ENCODE results near the gene ZNF260. TPM values are rescaled to one million over a fixed set of nuclear protein-coding genes. Genes with fewer than 3 reads are reported as not detected.

Gene ZNF260
- polyA plus RNA-seq, 2 of the 4 experiments (the other 2 are of a cell fraction) = 22.8 to 25.6 TPM

DNA sequence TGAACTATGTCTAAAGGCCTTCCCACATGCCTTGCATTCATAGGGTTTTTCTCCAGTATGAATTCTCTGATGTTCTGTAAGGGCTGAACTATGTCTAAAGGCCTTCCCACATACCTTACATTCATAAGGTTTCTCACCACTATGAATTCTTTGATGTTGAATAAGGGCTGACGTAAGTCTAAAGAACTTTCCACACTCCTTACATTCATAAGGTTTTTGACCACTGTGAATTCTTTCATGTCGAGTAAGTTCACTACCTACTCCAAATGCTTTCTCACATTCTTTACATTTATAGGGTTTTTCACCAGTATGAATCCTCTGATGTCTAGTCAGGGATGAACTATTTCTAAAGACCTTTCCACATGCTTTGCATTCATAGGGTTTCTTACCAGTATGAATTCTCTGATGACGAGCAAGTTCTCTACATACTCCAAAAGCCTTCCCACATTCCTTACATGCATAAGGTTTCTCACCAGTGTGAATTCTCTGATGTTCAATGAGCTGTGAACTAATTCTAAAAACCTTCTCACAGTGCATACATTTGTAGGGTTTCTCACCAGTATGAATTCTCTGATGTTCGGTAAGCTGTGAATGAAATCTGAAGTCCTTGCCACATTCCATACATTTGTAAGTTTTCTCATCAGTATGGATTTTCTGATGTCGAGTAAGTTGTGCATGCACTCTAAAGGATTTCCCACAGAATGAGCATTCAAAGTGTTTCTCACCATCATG is 19.1 kb upstream of the ZNF260 start (continued):
- TF ChIP-seq HMGXB4 (CRISPR knock-in tag; IDR thresholded peaks at IDR 0.05; ENCODE audit: borderline replicate concordance) = 0 out of 2 replicates have a peak, but pooled peaks have one; percentile 38
- TF ChIP-seq BCL3 (IDR thresholded peaks at IDR 0.05) = no peak
- no peak for TF ChIP-seq CBX8 (IDR thresholded peaks at IDR 0.05)

- TF ChIP-seq HMGXB4 (CRISPR knock-in tag; IDR thresholded peaks at IDR 0.05; ENCODE audit: borderline replicate concordance) (0 out of 2 replicates have a peak, but pooled peaks have one; percentile 48), ZFP36 (IDR thresholded peaks at IDR 0.05; ENCODE audit: borderline replicate concordance, partially characterized antibody) (peak; percentile 5), RARB (CRISPR knock-in tag; IDR thresholded peaks at IDR 0.05) (no peak)
- no peak for FAIRE-seq
- H3K4me1 ChIP-seq = no peaks in the 10 kb centered on the region
- POLR2A ChIA-PET = interaction anchor here (0.6 to 2.5 kb wide), 13 partner anchors 12 to 1250 kb away, joined by 3 to 49 read pairs (median 6); partner anchors contain the start of genes POLR2I, TBCB, ZFP14 and ZNF146
- H3K9me3 ChIP-seq = peaks cover 80% of the 10 kb centered on the region
- peak overlapping the region; percentile 62 for H3K4me3 ChIP-seq
- CTCF ChIA-PET = interaction anchor here (0.7 to 1.6 kb wide), 6 partner anchors 14 to 401 kb away, joined by 3 to 5 read pairs (median 4); no protein-coding TSS in a partner anchor
- peak in 1 of 2 experiments; percentile 52; a peak in 3 of 6 replicates for ATAC-seq
- peak overlapping the region; percentile 84 to 87 for H3K27ac ChIP-seq
- WGBS (ENCODE audit: missing lambda C conversion rate) = 31% methylated on average over 12 of the region's 12 CpGs
- peak overlapping the region; percentile 61 for H3K4me2 ChIP-seq
- DNase-seq (ENCODE audit: low read depth in 1 of 2, low spot score in 1 of 2) = peak in 1 of 2 experiments; percentile 49
These were observed 949 bp upstream of the ZNF260 start for GRCh38 chr19:36528921-36529518.

GRCh38 chr19:36527873-36528193 is 238 bp downstream of the ZNF260 start:
- Histone ChIP-seq H3K9me3 (peaks cover 80% of the 10 kb centered on the region), H3K4me1 (no peaks in the 10 kb centered on the region), H3K4me3 (peak overlapping the region; percentile 62), H3K4me2 (peak overlapping the region; percentile 61), H3K27ac (peak overlapping the region; percentile 84 to 87)
- DNase-seq (ENCODE audit: low read depth in 1 of 2, low spot score in 1 of 2) (no peak), ATAC-seq (no peak; a peak in 1 of 6 replicates), FAIRE-seq (no peak)
- 0 out of 2 replicates have a peak, but pooled peaks have one; percentile 5 for TF ChIP-seq MYC (IDR thresholded peaks at IDR 0.05; ENCODE audit: borderline replicate concordance, low read length)
- no peak for TF ChIP-seq KDM5A (IDR thresholded peaks at IDR 0.05)
- no peak for TF ChIP-seq FOXS1 (CRISPR knock-in tag; IDR thresholded peaks at IDR 0.05)
- CTCF ChIA-PET = interaction anchor here (1.4 to 1.6 kb wide), 2 partner anchors 34 to 150 kb away, joined by 3 to 4 read pairs; no protein-coding TSS in a partner anchor
- POLR2A ChIA-PET = interaction anchor here (0.9 to 2.5 kb wide), 10 partner anchors 13 to 400 kb away, joined by 3 to 49 read pairs (median 8); partner anchors contain the start of genes ZFP14, ZNF146, ZNF461 and ZNF529
- WGBS (ENCODE audit: missing lambda C conversion rate) = 4% methylated on average over 12 of the region's 13 CpGs

DNA sequence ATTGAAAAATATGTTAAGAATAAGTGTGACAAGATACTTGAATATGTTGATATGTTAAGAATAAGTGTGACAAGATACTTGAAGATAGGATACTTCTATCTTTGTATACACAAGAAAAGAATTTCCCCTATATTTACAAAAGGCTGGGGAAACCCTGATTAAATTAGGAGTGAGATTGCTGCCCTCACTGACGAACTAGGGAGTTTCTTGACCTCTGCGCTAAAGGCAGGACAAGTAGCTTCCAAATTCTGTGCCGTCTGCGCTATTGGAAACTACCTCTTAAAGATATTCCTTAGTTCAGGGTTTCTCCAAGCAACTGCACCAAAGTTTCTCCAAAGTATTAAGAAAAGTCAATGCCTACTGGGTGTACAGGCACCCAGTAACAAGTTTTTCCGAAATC is 730 bp downstream of the ZNF260 start:
- CTCF ChIA-PET = interaction anchor here (1.1 to 1.6 kb wide), 2 partner anchors 33 to 399 kb away, joined by 3 to 4 read pairs; no protein-coding TSS in a partner anchor
- Histone ChIP-seq H3K27ac (peak overlapping the region; percentile 84 to 87; a peak in 4 of 6 replicates), H3K4me1 (no peaks in the 10 kb centered on the region), H3K9me3 (peaks cover 81% of the 10 kb centered on the region), H3K4me2 (peak overlapping the region; percentile 61), H3K4me3 (peak overlapping the region; percentile 62)
- no peak for DNase-seq (ENCODE audit: low read depth in 1 of 2, low spot score in 1 of 2)
- no peak for ATAC-seq
- POLR2A ChIA-PET = interaction anchor here (1.7 to 2.5 kb wide), 5 partner anchors 38 to 399 kb away, joined by 7 to 49 read pairs (median 19); partner anchors contain the start of genes ZFP14, ZNF461, ZNF529 and ZNF566
- no peak for FAIRE-seq
- 62% methylated on average over 5 of the region's 5 CpGs for WGBS (ENCODE audit: missing lambda C conversion rate)
- no peak for TF ChIP-seq FOSL2 (IDR thresholded peaks at IDR 0.05)
- no peak for TF ChIP-seq FOSL2 (CRISPR knock-in tag; IDR thresholded peaks at IDR 0.05)
- TF ChIP-seq CBX8 (IDR thresholded peaks at IDR 0.05) = no peak
- TF ChIP-seq EP300 (IDR thresholded peaks at IDR 0.05) = no peak
- TF ChIP-seq FOXS1 (CRISPR knock-in tag; IDR thresholded peaks at IDR 0.05) = no peak
- TF ChIP-seq, protein P1, sequence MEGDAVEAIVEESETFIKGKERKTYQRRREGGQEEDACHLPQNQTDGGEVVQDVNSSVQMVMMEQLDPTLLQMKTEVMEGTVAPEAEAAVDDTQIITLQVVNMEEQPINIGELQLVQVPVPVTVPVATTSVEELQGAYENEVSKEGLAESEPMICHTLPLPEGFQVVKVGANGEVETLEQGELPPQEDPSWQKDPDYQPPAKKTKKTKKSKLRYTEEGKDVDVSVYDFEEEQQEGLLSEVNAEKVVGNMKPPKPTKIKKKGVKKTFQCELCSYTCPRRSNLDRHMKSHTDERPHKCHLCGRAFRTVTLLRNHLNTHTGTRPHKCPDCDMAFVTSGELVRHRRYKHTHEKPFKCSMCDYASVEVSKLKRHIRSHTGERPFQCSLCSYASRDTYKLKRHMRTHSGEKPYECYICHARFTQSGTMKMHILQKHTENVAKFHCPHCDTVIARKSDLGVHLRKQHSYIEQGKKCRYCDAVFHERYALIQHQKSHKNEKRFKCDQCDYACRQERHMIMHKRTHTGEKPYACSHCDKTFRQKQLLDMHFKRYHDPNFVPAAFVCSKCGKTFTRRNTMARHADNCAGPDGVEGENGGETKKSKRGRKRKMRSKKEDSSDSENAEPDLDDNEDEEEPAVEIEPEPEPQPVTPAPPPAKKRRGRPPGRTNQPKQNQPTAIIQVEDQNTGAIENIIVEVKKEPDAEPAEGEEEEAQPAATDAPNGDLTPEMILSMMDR (IDR thresholded peaks at IDR 0.05) = no peak
- TF ChIP-seq PHF8 (IDR thresholded peaks at IDR 0.05; ENCODE audit: borderline replicate concordance, low read depth) = no peak
- TF ChIP-seq MAFK (IDR thresholded peaks at IDR 0.05; ENCODE audit: partially characterized antibody) = no peak
- TF ChIP-seq BHLHE40 (IDR thresholded peaks at IDR 0.05; ENCODE audit: low read depth, low read length) = no peak
- TF ChIP-seq MYC (IDR thresholded peaks at IDR 0.05; ENCODE audit: borderline replicate concordance, low read length) = no peak
- TF ChIP-seq BCL3 (IDR thresholded peaks at IDR 0.05) = no peak
- no peak for TF ChIP-seq RCOR1 (IDR thresholded peaks at IDR 0.05; ENCODE audit: low read depth, low read length)
- no peak for TF ChIP-seq ZNF302 (CRISPR knock-in tag; IDR thresholded peaks at IDR 0.05)
- no peak for TF ChIP-seq JUN (IDR thresholded peaks at IDR 0.05)
- TF ChIP-seq EHF (CRISPR knock-in tag; IDR thresholded peaks at IDR 0.05) = no peak

All from A549 (cell line).